ENCODE data around the gene CEMIP2.

- TF ChIP-seq POLR2A (IDR thresholded peaks at IDR 0.05), result no peak
- TF ChIP-seq CTCF (IDR thresholded peaks at IDR 0.05), result no peak
- no peak for TF ChIP-seq POLR2AphosphoS5 (IDR thresholded peaks at IDR 0.05)
Measured at GRCh38 chr9:71752928-71753327, 15.4 kb downstream of the CEMIP2 start.

Measured in prostate gland (tissue), 2 donors.